HG03432 (cell line): ENCODE measurements around the gene MBD3L2B.
"Not testable (repeated sequence)": the region's sequence is repeated elsewhere in the genome, so short reads cannot be mapped to it uniquely, and the experiment has no call there.

Source experiments
- ATAC-seq: cut with Tn5 transposase; IDR thresholded peaks from one replicate; pipeline ENCODE4 v1.9.1; 2021; ENCODE audit warnings: mild to moderate bottlenecking, moderate library complexity; ENCODE audit not compliant: unreplicated experiment

Gene MBD3L2B

DNA sequence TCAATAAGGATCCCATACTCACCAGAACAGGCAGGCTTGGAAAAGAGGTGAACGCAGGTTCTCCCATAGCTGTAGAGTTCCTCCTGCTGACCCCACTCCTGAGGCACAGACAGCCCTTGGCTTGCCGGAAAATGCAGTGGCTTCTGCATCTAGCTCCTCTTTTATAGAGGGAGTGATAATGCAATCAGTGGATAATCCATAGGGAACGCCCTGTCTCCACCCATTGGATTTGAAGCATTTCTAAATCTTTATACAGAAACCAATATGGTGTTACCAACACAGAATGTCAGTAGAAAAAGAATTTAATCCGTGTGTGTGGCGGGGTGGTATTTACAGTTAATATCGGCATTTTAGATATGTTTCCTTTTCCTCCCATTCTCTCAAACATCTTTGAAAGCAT is at the start of gene MBD3L2B:
TSS of gene MBD3L2B (minus strand) at position 101 of the 400 bp plus-strand sequence. CDS start at position 67, 34 bp downstream.
- ATAC-seq: not testable (repeated sequence)

- ATAC-seq: no peak
These were observed 48.6 kb upstream of the MBD3L2B start for GRCh38 chr19:7069904-7070226.

- ATAC-seq: peak; percentile 88
These were observed 48.0 kb upstream of the MBD3L2B start, which contains the start of gene ZNF557 for GRCh38 chr19:7069042-7069903. ZNF557 (plus strand) TSS chr19:7069703; CDS start chr19:7075075, 5,372 bp downstream.

DNA sequence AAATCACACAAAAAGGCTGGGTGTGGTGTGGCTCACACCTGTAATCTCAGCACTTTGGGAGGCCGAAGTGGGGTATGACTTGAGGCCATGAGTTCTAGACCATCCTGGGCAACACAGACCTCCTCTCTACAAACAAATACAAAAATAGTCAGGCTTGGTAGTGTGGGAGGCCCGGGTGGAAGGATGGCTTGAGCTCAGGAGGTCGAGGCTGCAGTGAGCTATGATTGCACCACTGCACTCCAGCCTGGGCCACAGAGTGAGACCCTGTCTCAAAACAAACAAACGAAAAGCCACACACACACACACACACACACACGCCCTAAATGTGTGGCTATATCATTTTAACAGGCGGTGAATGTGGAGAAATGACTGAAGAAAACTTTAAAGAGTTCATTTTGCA is 47.4 kb upstream of the MBD3L2B start:
- ATAC-seq: no peak

DNA sequence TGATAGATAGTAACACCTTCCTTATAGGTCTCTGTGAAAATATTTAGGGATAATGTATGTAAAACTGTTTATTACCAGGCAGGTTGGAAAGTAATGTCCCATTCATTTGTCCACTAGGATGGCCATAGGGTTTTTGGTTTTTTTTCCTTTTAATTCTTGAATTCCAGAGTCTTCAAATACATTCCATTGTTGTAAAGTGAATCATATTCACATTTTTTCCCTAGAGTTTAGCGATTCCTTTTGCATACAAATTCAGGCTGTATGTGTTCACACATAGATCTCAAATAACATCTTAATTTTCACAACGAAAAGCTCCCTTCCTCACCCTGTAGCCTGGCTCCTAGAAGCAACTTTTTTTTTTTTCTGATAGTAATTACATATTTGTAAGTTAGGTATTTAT is 46.5 kb upstream of the MBD3L2B start:
- no peak for ATAC-seq

DNA sequence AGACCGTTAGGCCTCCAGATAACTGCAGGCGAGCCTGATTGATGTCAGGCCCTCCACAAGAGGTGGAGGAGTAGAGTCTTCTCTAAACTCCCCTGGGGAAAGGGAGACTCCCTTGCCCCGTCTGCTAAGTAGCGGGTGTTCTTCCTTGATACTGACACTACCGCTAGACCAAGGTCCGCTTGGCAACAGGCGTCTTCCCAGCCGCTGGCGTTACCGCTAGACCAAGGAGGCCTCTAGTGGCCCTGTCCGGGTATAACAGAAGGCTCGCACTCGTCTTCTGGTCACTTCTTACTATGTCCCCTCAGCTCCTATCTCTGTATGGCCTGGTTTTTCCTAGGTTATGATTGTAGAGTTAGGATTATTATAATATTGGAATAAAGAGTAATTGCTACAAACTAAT is 45.9 kb upstream of the MBD3L2B start:
- ATAC-seq: not testable (repeated sequence)

DNA sequence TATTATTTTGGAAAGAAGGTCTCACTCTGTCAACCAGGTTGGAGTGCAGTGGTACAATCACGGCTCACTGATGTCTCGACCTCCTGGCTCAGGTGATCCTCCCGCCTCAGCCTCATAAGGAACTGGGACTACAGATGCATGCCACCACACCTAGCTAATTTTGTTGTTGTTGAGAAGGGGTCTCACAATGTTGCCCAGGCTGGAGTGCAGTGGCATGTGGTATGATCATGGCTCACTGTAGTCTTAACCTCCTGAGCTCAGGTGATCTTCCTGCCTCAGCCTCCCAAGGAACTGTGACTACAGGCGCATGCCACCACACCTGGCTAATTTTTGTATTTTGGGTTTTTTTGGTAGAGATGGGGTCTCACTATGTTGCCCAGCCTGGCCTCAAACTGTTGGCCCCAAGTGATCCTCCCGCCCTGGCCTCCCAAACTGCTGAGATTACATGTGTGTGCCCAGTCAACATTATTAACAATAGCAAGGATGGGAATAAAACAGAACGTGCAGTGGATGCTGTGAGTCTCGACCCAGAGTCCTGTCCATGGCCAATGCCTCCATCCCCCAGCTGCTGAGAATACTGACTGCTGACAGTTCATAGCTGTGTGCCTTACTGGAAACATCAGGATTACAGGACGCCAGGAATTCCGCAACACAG is 42.7 kb upstream of the MBD3L2B start:
- no peak for ATAC-seq

GRCh38 chr19:7063339-7063738 is 42.1 kb upstream of the MBD3L2B start:
- ATAC-seq: no peak

DNA sequence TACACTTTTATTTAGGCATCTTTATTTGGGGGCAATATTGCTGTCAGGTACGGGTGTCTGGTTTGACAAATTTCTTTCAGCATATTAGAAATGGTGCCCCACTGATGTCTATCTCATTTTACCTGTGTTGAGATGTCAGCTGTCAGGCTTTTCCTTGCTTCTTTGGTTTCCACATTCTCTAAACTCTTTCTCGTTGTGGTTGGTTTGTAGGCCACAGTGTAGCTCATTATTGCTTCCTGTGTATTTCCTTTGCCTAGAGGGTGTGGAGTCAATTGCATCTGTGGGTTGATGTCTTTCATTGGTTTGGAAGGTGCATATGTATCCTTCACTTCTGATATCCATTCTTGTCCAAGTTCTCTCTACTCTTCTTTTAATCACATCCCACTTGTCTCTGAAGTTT is 38.7 kb upstream of the MBD3L2B start:
- ATAC-seq: not testable (repeated sequence)

DNA sequence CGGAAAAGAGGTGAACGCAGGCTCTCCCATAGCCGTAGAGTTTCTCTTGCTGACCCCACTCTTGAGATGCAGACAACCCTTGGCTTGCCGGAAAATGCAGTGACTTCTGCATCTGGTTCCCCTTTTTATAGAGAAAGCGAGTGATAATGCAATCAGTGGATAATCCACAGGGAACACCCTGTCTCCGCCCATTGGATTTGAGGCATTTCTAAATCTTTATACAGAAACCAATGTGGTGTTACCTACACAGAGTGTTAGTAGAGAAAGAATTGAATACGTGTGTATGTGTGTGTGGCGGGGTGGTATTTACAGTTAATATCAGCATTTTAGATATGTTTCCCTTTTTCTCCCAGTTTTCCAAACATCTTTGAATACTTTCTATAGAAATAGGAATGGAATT is 37.3 kb upstream of the MBD3L2B start, which contains the start of gene MBD3L3:
TSS of gene MBD3L3 (minus strand) at position 101 of the 400 bp plus-strand sequence. CDS start at position 30, 71 bp downstream.
- ATAC-seq: not testable (repeated sequence)

DNA sequence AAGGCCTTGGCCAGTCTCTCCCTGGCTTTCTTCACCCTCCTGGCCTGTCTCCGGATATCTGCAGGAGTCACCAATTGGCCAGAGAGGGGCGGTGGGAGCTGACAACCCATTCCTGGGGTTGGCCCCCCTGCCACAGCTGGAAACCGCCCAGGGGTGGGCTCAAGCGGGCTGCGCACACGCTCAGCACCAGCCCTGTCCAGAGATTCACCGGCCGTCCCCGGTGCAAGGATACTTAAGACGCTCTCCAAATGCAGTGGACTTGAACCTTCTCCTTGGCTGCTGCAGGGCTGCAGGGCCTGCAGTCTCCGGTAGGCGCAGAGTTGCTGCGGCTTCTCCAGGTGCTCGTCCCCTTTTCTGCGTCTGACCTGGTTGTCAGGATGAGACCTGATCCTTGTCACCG is 35.1 kb upstream of the MBD3L2B start:
- not testable (repeated sequence) for ATAC-seq

- not testable (repeated sequence) for ATAC-seq
These were observed 34.4 kb upstream of the MBD3L2B start for GRCh38 chr19:7055679-7056078.

GRCh38 chr19:7054635-7055368 is 33.6 kb upstream of the MBD3L2B start:
- not testable (repeated sequence) for ATAC-seq

DNA sequence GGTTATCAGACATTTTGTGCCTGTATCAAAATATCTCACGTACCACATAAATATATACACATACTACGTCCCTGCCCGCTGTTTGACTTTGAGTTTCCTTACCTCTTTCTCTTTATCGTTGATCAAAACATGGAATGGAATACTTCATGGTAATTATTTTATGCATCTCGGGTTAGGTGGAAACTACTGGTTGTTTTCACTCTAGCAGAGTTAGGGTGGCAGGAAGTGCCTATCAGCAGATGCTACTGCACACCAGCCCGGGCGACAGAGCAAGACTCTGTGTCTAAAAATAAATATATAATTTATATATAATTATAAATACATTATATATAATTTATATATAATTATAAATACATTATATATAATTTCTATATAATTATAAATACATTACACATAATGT is 31.7 kb upstream of the MBD3L2B start:
- not testable (repeated sequence) for ATAC-seq

DNA sequence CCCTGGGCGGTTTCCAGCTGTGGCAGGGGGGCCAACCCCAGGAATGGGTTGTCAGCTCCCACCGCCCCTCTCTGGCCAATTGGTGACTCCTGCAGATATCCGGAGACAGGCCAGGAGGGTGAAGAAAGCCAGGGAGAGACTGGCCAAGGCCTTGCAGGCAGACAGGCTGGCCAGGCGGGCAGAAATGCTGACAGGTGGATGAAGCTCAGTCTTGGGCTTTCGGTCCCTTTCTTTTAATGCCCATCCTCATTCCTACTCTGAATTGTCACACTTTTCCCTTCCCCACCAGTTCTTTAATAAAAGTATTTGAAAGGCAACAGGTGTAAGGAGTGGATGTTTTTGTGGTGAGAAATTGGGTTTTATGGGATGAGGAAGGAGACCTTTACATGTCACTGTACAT is 30.2 kb upstream of the MBD3L2B start:
- not testable (repeated sequence) for ATAC-seq

DNA sequence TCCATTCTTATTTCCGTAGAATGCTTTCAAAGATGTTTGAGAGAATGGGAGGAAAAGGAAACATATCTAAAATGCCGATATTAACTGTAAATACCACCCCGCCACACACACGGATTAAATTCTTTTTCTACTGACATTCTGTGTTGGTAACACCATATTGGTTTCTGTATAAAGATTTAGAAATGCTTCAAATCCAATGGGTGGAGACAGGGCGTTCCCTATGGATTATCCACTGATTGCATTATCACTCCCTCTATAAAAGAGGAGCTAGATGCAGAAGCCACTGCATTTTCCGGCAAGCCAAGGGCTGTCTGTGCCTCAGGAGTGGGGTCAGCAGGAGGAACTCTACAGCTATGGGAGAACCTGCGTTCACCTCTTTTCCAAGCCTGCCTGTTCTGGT is 27.8 kb upstream of the MBD3L2B start, which contains the start of gene MBD3L2:
TSS of gene MBD3L2 (plus strand) at position 301 of the 400 bp plus-strand sequence. CDS start at position 354, 53 bp downstream.
- not testable (repeated sequence) for ATAC-seq

DNA sequence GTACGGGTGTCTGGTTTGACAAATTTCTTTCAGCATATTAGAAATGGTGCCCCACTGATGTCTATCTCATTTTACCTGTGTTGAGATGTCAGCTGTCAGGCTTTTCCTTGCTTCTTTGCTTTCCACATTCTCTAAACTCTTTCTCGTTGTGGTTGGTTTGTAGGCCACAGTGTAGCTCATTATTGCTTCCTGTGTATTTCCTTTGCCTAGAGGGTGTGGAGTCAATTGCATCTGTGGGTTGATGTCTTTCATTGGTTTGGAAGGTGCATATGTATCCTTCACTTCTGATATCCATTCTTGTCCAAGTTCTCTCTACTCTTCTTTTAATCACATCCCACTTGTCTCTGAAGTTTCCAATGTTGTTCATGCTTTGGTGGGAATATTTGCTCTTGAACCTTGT is 20.3 kb upstream of the MBD3L2B start:
- ATAC-seq: not testable (repeated sequence)

GRCh38 chr19:7040079-7040478 is 18.8 kb upstream of the MBD3L2B start, which contains the start of gene MBD3L4:
MBD3L4 (minus strand) TSS chr19:7040179; CDS start chr19:7040144, 35 bp downstream.
- not testable (repeated sequence) for ATAC-seq

DNA sequence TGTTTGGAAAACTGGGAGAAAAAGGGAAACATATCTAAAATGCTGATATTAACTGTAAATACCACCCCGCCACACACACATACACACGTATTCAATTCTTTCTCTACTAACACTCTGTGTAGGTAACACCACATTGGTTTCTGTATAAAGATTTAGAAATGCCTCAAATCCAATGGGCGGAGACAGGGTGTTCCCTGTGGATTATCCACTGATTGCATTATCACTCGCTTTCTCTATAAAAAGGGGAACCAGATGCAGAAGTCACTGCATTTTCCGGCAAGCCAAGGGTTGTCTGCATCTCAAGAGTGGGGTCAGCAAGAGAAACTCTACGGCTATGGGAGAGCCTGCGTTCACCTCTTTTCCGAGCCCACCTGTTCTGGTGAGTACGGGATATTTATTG is 9.0 kb upstream of the MBD3L2B start, which contains the start of gene MBD3L5:
TSS of gene MBD3L5 (plus strand) at position 301 of the 400 bp plus-strand sequence. CDS start at position 335, 34 bp downstream.
- not testable (repeated sequence) for ATAC-seq

GRCh38 chr19:7028790-7029189 is 7.6 kb upstream of the MBD3L2B start:
- not testable (repeated sequence) for ATAC-seq

DNA sequence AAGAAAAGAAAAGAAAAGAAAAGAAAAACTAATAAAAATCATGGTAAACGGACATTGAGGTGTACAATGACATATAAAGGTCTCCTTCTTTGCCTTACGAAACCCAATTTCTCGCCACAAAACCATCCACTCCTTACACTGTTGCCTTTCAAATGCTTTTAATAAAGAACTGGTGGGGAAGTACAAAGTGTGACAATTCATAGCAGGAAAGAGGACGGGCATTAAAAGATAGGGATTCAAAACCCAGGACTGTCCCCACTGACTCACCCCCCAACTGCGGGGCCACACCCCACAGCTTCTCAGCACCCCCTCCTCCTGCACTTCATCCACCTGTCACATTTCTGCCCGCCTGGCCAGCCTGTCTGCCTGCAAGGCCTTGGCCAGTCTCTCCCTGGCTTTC is 2.4 kb downstream of the MBD3L2B start:
- no peak for ATAC-seq
